ENCODE measurements around the gene GHR. TPM values are rescaled to one million over a fixed set of nuclear protein-coding genes. Genes with fewer than 3 reads are reported as not detected.

The GHR gene
- total and polyA plus RNA-seq, 12 donors, result 4.1 to 15.1 (median 11.5) TPM

DNA sequence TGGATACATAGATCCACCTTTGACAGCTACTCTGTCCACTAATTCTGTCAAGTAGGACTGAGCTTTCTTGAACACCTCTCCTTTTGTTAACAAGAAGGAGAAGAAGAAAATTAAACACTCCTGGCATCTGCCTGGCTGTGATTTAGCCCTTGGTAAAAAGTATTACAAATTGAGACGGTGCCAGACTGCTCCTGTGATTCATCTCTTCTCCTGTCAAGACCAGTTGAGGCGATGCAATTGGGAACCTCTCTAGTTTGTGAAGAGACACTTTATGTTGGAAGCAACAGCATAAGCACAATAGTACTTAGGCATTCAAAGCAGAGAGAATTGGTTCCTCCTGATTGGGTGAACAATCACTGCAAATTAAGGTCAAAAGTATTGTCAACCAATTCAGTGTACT, 72.7 kb downstream of the GHR start:
- 46 to 69% methylated on average over 2 of the region's 2 CpGs for WGBS, 2 donors
- H3K36me3 ChIP-seq, result no peaks in the 10 kb centered on the region
- peaks cover 0 to 50% (median 38%) of the 10 kb centered on the region in 9 donors for H3K4me1 ChIP-seq
- peak in 5 of 8 donors; percentile 36 to 63 (median 53) for ATAC-seq
- no peaks in the 10 kb centered on the region for H3K27me3 ChIP-seq
- H3K9me3 ChIP-seq, result no peaks in the 10 kb centered on the region
- no peak overlapping the region for H3K27ac ChIP-seq
- intact Hi-C loops (cut with DNase I), result loop anchor here in 2 of 10 donors (5.0 to 10.0 kb wide), 2 partner anchors 71 to 91 kb away; partner anchors contain the start of gene GHR (in 1 of the 2)
- no peak overlapping the region for H3K4me3 ChIP-seq
- peak in 1 of 2 donors; percentile 31 for DNase-seq
- no peak for TF ChIP-seq CTCF (IDR thresholded peaks at IDR 0.05)

DNA sequence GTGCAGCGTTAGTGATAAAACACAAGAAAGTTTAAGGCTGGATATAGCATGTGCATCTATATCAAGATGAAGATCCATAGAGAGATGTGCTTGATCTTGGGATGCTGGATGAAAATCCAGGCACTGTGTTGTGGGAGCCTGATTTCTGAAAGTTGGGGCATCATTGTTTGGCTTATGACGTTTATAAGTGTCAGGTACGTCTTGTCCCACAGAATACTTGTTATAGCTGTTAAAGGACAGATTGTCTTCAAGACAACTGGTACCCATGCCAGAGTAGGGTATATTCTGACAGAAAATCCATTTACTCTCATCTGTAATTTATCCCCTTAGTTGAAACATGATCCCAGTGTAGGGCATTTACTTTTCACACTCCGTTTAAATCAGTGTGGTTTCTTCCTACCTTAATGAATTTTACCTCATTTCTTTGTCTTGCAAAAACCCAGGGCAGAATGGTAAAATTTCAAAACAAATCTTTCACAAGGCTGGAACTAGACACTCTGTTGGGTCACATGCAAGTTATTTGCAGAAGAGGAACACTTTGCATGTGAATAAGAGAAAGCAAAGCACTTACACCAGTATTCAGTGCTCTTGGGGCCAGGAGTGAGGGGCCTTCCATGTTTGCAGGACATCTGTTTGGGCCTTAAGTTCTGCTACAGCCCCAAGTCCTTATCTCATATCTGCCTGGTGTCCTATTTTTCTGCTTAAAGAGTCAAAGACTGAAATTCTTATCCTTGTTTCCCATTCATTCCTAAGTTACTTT, 73.3 kb downstream of the GHR start:
- 86% methylated on average over 4 of the region's 4 CpGs for WGBS, 2 donors
- DNase-seq (no peak), ATAC-seq (no peak)
- Histone ChIP-seq H3K9me3 (no peaks in the 10 kb centered on the region), H3K36me3 (no peaks in the 10 kb centered on the region), H3K27me3 (no peaks in the 10 kb centered on the region), H3K4me3 (no peak overlapping the region), H3K4me1 (peaks cover 0 to 44% (median 31%) of the 10 kb centered on the region in 9 donors), H3K27ac (no peak overlapping the region)
- intact Hi-C loops (cut with DNase I), result loop anchor here in 2 of 10 donors (5.0 to 10.0 kb wide), 2 partner anchors 72 to 91 kb away; partner anchors contain the start of gene GHR (in 1 of the 2)
- no peak for TF ChIP-seq CTCF (IDR thresholded peaks at IDR 0.05)

DNA sequence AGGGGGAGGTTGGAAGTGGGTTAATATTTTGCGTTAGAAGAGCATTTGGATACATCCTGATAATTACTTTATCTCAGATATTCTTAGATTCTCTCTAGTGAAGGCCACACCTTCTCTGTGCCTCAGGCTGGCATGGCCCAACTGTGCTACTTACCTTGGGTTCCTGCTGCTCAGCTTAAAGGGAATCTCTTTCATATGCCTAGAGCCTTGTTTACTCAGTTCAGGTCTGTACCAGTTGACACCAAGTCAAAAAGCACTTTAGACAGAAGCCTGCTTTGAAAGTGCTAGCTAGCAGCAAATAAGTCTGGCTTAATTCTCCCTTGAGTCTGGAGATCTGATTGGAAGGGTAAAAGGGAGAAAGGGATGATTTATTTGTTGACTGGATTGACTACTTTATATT, 74.8 kb downstream of the GHR start:
- TF ChIP-seq CTCF (IDR thresholded peaks at IDR 0.05), result no peak
- DNase-seq (no peak), ATAC-seq (no peak)
- H3K27me3 ChIP-seq, result no peaks in the 10 kb centered on the region
- no peaks in the 10 kb centered on the region for H3K9me3 ChIP-seq
- no peak overlapping the region for H3K27ac ChIP-seq
- intact Hi-C loops (cut with DNase I), result loop anchor here in 2 of 10 donors (5.0 to 10.0 kb wide), 2 partner anchors 73 to 89 kb away; partner anchors contain the start of gene GHR (in 1 of the 2)
- no peaks in the 10 kb centered on the region for H3K36me3 ChIP-seq
- H3K4me1 ChIP-seq, result peaks cover 0 to 37% (median 27%) of the 10 kb centered on the region in 9 donors
- WGBS, 2 donors, result 76 to 79% methylated on average over 1 of the region's 1 CpG
- H3K4me3 ChIP-seq, result no peak overlapping the region

DNA sequence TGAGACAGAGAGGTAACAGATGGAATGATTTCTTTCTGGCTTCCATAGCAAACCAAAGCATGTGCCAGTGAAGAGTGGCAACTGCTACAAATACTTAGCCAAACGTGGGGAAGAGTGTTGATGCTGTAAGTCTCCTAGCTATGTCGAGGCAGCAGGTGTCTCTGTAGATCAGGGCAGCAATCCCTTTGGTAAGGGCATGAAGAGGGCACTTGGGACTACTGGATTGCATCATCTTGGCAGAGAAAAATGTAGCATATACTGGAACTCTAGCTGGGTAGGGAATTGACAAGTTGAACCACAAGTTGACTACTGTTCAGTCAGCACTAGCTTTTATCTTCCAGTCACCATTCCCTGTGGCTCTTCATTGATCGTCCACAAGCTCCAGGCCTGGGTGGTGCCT, 75.8 kb downstream of the GHR start:
- H3K4me3 ChIP-seq, result no peak overlapping the region
- no peaks in the 10 kb centered on the region for H3K36me3 ChIP-seq
- peaks cover 0 to 47% (median 26%) of the 10 kb centered on the region in 9 donors for H3K4me1 ChIP-seq
- ATAC-seq (no peak), DNase-seq (no peak)
- H3K27me3 ChIP-seq, result no peaks in the 10 kb centered on the region
- no peak for TF ChIP-seq CTCF (IDR thresholded peaks at IDR 0.05)
- WGBS, 2 donors, result 73 to 75% methylated on average over 3 of the region's 3 CpGs
- no peaks in the 10 kb centered on the region for H3K9me3 ChIP-seq
- intact Hi-C loops (cut with DNase I), result loop anchor here in 2 of 10 donors (5.0 to 10.0 kb wide), 2 partner anchors 74 to 88 kb away; partner anchors contain the start of gene GHR (in 1 of the 2)
- no peak overlapping the region for H3K27ac ChIP-seq

Data from heart right ventricle (tissue), 16 donors.